HepG2 (cell line): ENCODE measurements around the gene ZNF556. TPM values are rescaled to one million over a fixed set of nuclear protein-coding genes. Genes with fewer than 3 reads are reported as not detected.

Experiments used
- FOXK2 ChIP-seq: fragments of 450-650 bp; IDR thresholded peaks from 2 replicates; pipeline ENCODE4 v1.6.1; 2016
- FOXO1 ChIP-seq: sonication (generic); formaldehyde crosslinking; IDR thresholded peaks from 2 replicates; pipeline ENCODE4 v1.4.0; 2020; ENCODE audit warnings: missing genetic modification reagents
- FOXO4 ChIP-seq: sonication (generic); formaldehyde crosslinking; conservative IDR thresholded peaks from 2 replicates; pipeline ENCODE4 v1.8.1; 2023; ENCODE audit warnings: missing genetic modification reagents
- GABPA ChIP-seq, 2 experiments: IDR thresholded peaks; 2 replicates each; pipeline ENCODE4 v1.6.1; 2011 to 2016; ENCODE audit warnings: low read depth in 2 of 2, low read length in 1 of 2, missing biosample characterization in 1 of 2, missing genetic modification characterization in 1 of 2
- NFATC3 ChIP-seq: sonication (generic); formaldehyde crosslinking; IDR thresholded peaks from 2 replicates; pipeline ENCODE4 v1.5.1; 2020; ENCODE audit warnings: mild to moderate bottlenecking, missing genetic modification reagents
- NFYB ChIP-seq: sonication (generic); formaldehyde crosslinking; IDR thresholded peaks from 2 replicates; pipeline ENCODE4 v1.4.0; 2020; ENCODE audit warnings: missing genetic modification reagents
- SIX4 ChIP-seq: sonication (generic); formaldehyde crosslinking; IDR thresholded peaks from 2 replicates; pipeline ENCODE4 v1.4.0; 2020; ENCODE audit warnings: missing genetic modification reagents
- TBL1XR1 ChIP-seq: fragments of 150-350 bp; IDR thresholded peaks from 2 replicates; pipeline ENCODE4 v1.6.1; 2014; ENCODE audit warnings: borderline replicate concordance, low read length; ENCODE audit not compliant: partially characterized antibody
- ZBTB1 ChIP-seq: sonication (generic); formaldehyde crosslinking; IDR thresholded peaks from 2 replicates; pipeline ENCODE4 v1.4.0; 2020; ENCODE audit warnings: missing genetic modification reagents, borderline replicate concordance
- ZBTB25 ChIP-seq: IDR thresholded peaks from 2 replicates; pipeline ENCODE4 v1.6.1; 2018; ENCODE audit warnings: missing genetic modification reagents
- ZBTB7A ChIP-seq: sonication (generic); formaldehyde crosslinking; IDR thresholded peaks from 2 replicates; pipeline ENCODE4 v1.8.0; 2022; ENCODE audit warnings: mild to moderate bottlenecking, missing genetic modification reagents
- ZEB1 ChIP-seq: IDR thresholded peaks from 2 replicates; pipeline ENCODE4 v1.6.1; 2012; ENCODE audit warnings: mild to moderate bottlenecking, low read depth, inconsistent platforms; ENCODE audit not compliant: insufficient replicate concordance
- ZKSCAN1 ChIP-seq: fragments of 150-350 bp; IDR thresholded peaks from 2 replicates; pipeline ENCODE4 v1.6.1; 2014; ENCODE audit warnings: low read length
- ZNF580 ChIP-seq: IDR thresholded peaks from 2 replicates; pipeline ENCODE4 v1.6.1; 2016; ENCODE audit warnings: low read depth, borderline replicate concordance
- ZNF740 ChIP-seq: sonication (generic); formaldehyde crosslinking; IDR thresholded peaks from 2 replicates; pipeline ENCODE4 v1.4.0; 2020; ENCODE audit warnings: missing genetic modification reagents
- ZSCAN5A ChIP-seq: sonication (generic); formaldehyde crosslinking; IDR thresholded peaks from 2 replicates; pipeline ENCODE4 v1.8.0; 2022; ENCODE audit warnings: mild to moderate bottlenecking, missing genetic modification reagents, borderline replicate concordance
- polyA plus RNA-seq, 8 experiments: library from polyadenylated mRNA; depleted of rRNA in 3 of 8; stranded (reverse) in 7 of 8; unstranded in 1 of 8; fragments of >200 nt; fragmentation: Illumina TruSeq in 4 of 8; extraction: Trizol in 4 of 8; gene quantifications; 2 replicates each; pipeline versions ENCODE4 v1.2.1 to v1.2.3, GENCODE V29; 2011 to 2016; ENCODE audit warnings: low read depth in 4 of 8, missing spikeins in 1 of 8, mixed read lengths in 1 of 8; ENCODE audit not compliant: insufficient read depth in 1 of 8
- total RNA-seq, 5 experiments: library from RNA; depleted of rRNA; stranded (reverse); fragments of >200 nt; fragmentation: Illumina TruSeq; extraction: Trizol; gene quantifications; 2 replicates each; pipeline ENCODE4 v1.2.3, GENCODE V29; 2016; ENCODE audit warnings: low read depth in 1 of 5
- TF ChIP-seq, protein P1 (sequence below): IDR thresholded peaks from 2 replicates; pipeline ENCODE4 v1.6.1; 2016
- TF ChIP-seq, protein P2 (sequence below): sonication (generic); formaldehyde crosslinking; IDR thresholded peaks from 2 replicates; pipeline ENCODE4 v1.5.0; 2020; ENCODE audit warnings: missing genetic modification reagents, mild to moderate bottlenecking, borderline replicate concordance
- TF ChIP-seq, protein P3 (sequence below): sonication (generic); formaldehyde crosslinking; IDR thresholded peaks from 2 replicates; pipeline ENCODE4 v1.5.1; 2020; ENCODE audit warnings: missing genetic modification reagents, mild to moderate bottlenecking, borderline replicate concordance
- TF ChIP-seq, protein P4 (sequence below): IDR thresholded peaks from 2 replicates; pipeline ENCODE4 v1.6.1; 2016; ENCODE audit warnings: missing genetic modification reagents, missing compliant biosample characterization

ZNF556 gene
- total and polyA plus RNA-seq, 2 of the 13 experiments (the other 11 are each of a cell fraction or from before 2014, with no cell fraction given), result 4.2 to 28.6 TPM

DNA sequence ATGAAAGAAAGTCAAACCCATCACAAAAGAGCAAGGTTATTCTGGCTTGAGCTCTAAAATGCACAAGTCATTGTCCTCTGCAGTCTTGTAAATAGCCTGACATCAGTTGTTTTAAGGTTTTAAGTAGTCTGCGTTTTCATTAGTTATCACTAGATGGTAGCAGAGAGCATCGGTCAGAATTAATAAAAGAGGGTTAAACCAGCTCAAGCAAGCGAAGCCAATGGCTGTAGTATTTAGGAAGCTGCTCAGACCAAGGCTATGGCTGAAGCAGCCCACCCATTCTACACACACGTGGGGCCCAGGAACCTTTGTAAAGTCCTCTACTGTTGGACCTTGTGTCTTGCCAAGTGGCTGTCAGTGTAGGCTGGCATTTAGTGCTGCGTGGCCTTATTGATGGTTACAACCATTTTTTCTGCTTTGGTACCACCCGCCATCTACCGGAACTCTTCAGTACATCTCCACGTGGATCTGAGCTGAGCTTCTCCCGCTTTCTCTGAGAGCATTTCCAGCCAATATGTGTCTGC, 20.3 kb downstream of the ZNF556 start (continued):
- TF ChIP-seq SIX4, result no peak
- no peak for TF ChIP-seq ZKSCAN1
- TF ChIP-seq FOXO4, result no peak
- TF ChIP-seq ZBTB1 (CRISPR knock-in tag), result no peak
- TF ChIP-seq, protein P1, sequence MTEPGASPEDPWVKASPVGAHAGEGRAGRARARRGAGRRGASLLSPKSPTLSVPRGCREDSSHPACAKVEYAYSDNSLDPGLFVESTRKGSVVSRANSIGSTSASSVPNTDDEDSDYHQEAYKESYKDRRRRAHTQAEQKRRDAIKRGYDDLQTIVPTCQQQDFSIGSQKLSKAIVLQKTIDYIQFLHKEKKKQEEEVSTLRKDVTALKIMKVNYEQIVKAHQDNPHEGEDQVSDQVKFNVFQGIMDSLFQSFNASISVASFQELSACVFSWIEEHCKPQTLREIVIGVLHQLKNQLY (CRISPR knock-in tag), result no peak
- no peak for TF ChIP-seq TBL1XR1
- TF ChIP-seq ZNF580 (CRISPR knock-in tag), result no peak
- no peak for TF ChIP-seq NFATC3 (CRISPR knock-in tag)
- TF ChIP-seq ZBTB25 (CRISPR knock-in tag), result no peak
- TF ChIP-seq, protein P2, sequence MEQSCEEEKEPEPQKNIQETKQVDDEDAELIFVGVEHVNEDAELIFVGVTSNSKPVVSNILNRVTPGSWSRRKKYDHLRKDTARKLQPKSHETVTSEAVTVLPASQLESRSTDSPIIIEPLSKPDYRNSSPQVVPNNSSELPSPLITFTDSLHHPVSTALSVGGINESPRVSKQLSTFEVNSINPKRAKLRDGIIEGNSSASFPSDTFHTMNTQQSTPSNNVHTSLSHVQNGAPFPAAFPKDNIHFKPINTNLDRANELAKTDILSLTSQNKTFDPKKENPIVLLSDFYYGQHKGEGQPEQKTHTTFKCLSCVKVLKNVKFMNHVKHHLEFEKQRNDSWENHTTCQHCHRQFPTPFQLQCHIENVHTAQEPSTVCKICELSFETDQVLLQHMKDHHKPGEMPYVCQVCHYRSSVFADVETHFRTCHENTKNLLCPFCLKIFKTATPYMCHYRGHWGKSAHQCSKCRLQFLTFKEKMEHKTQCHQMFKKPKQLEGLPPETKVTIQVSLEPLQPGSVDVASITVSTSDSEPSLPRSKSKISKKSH (CRISPR knock-in tag), result no peak
- TF ChIP-seq, protein P3, sequence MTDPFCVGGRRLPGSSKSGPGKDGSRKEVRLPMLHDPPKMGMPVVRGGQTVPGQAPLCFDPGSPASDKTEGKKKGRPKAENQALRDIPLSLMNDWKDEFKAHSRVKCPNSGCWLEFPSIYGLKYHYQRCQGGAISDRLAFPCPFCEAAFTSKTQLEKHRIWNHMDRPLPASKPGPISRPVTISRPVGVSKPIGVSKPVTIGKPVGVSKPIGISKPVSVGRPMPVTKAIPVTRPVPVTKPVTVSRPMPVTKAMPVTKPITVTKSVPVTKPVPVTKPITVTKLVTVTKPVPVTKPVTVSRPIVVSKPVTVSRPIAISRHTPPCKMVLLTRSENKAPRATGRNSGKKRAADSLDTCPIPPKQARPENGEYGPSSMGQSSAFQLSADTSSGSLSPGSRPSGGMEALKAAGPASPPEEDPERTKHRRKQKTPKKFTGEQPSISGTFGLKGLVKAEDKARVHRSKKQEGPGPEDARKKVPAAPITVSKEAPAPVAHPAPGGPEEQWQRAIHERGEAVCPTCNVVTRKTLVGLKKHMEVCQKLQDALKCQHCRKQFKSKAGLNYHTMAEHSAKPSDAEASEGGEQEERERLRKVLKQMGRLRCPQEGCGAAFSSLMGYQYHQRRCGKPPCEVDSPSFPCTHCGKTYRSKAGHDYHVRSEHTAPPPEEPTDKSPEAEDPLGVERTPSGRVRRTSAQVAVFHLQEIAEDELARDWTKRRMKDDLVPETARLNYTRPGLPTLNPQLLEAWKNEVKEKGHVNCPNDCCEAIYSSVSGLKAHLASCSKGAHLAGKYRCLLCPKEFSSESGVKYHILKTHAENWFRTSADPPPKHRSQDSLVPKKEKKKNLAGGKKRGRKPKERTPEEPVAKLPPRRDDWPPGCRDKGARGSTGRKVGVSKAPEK (CRISPR knock-in tag), result no peak
- TF ChIP-seq FOXK2, result no peak
- no peak for TF ChIP-seq FOXO1 (CRISPR knock-in tag)
- no peak for TF ChIP-seq GABPA (IDR thresholded peaks at IDR 0.05; ENCODE audit: low read depth, low read length)
- TF ChIP-seq GABPA (CRISPR knock-in tag; IDR thresholded peaks at IDR 0.05; ENCODE audit: low read depth), result no peak
- no peak for TF ChIP-seq ZSCAN5A (CRISPR knock-in tag)
- no peak for TF ChIP-seq ZEB1
- TF ChIP-seq NFYB (CRISPR knock-in tag), result no peak
- TF ChIP-seq, protein P4, sequence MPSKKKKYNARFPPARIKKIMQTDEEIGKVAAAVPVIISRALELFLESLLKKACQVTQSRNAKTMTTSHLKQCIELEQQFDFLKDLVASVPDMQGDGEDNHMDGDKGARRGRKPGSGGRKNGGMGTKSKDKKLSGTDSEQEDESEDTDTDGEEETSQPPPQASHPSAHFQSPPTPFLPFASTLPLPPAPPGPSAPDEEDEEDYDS (CRISPR knock-in tag), result no peak
- TF ChIP-seq ZBTB7A (CRISPR knock-in tag), result no peak
- TF ChIP-seq ZNF740, result no peak
